HG02798 (cell line): Measurements from ENCODE around the gene DLG2.
"Not testable (repeated sequence)": the region's sequence is repeated elsewhere in the genome, so short reads cannot be mapped to it uniquely, and the experiment has no call there.

Source experiments
- ATAC-seq: cut with Tn5 transposase; IDR thresholded peaks from one replicate; pipeline ENCODE4 v1.9.1; 2021; ENCODE audit warnings: mild to moderate bottlenecking; ENCODE audit not compliant: unreplicated experiment, poor library complexity

The DLG2 gene

GRCh38 chr11:85062659-85063058, 564.5 kb downstream of the DLG2 start:
- ATAC-seq = peak; percentile 98

DNA sequence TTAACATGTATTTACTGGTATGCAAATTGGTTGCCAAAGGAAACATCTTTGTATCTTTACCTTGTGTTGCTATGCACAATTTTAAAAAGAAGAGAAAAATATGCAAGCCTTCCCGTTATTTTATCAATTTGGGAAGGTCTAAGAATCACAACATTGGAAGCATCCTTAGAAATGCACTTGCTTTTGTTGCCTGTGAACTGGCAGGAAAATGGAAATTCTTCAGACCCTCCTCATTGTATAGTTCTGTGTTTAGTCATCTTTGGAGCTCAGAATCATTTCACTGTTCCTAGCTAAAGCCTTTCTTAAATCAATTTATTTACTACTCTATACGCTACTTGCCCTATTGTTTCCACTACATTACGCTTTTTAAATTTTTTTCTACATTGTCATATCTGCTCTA, 574.5 kb downstream of the DLG2 start:
- ATAC-seq = no peak

DNA sequence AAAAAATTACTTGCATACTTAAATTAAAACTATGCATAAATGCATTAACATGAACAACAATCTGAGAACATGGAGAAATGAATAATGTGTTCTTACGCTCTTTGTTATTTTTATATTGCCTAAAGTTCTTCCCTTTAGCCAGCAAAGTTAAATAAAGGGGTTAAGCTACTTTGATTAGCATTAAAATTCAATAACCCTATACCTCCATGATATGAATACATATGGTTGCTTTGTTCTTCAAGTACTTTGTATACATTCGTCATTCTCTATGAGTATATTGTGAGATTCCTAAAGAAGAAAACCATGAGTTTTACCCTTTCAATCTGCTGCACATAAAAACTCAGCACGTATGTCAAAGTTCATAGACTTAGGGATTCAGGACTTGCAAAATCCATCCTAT, 578.3 kb downstream of the DLG2 start:
- no peak for ATAC-seq

DNA sequence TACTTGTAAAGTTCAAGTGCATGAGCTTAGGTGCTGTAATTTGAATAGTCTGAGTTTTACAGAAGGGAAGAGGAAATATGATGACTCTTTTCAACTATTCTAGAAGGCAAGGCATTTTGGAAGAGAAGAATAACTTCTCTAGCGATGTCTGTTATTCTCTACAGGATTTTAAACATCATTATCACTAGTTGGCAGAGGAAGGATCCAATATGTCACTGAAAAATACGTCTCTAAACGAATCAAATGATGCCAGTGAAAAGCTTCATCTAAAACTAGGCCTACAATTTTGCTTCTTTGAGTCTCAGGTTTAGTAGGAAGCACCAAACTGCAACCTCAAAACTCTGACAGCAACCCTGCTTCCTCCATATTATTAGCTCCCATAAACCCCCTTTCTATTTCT, 581.4 kb downstream of the DLG2 start:
- no peak for ATAC-seq

DNA sequence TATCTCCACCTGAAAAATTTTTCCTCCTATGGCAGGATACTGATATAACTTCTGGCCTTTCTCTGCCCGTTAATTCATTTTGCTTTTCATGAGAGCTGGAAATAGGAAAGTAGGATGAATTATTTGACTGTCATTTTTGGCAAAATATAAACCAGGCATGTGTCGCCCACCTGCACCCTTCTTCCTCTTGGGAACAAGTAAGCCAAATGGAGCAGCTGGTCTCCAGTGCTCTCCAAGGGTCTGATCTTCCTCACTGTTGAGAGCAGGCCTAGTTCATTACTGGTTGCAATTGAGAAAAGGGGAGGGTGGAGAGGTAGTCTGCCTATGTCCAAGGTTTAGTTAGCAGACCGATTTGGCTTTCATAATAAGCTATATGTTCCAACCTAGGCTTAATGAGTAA, 582.2 kb downstream of the DLG2 start:
- ATAC-seq = no peak

GRCh38 chr11:85042361-85042760, 584.8 kb downstream of the DLG2 start:
- ATAC-seq = no peak

- no peak for ATAC-seq
These were observed 587.0 kb downstream of the DLG2 start for GRCh38 chr11:85040166-85040565.

DNA sequence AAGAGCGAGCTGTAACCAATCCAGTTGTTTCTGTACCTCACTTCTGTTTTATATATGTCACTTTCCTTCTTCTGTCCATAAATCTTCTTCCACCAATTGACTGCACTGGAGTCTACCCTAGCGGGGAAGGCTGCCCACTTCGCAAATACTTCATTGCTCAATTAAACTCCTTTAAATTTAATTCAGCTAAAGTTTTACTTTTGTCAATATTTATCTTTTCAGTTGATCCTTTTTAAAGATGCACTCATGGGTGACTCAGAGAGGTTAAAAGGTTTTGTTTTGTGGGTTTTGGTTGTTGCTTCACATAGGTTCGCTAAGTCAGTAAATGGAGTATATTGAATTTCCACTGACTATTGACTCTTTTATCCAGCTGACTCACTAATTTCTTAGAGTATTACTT, 597.2 kb downstream of the DLG2 start:
- ATAC-seq = no peak

DNA sequence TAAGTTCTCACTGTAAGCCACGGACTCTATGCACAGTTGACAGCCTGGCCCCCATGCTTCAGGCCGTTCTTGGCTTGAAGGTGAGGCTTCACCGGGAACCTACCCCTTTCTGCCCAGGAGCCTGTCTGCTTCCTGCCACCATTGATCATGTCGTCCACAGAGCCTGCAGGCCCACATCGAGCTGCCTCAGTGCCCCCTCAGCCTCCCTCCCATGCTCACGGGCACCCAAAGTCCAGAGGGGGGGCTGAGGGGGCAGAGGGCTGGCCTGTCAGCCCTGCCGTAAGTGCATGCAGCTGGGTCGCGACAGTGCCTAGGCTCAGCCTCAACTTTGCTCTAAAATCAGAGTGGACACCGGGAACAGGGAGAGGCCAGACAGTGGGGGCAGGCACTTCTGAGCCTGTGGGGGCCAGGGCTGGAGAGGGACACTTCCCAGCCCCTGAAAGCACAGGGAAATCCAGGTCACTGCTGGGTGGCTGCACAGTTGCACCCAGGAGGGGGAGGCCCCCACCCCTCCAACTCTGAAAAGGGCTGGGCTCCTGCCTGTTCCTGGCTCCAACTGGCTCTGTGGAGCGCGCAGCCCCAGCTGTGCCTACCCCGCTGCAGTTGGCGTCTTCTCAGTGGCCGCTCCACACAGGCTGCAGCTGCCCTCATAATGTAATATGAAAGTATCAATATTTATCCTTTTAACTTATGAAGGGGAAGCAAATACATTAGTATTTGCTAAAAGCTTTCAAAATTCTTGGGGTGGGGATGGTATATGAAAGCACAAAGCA, 598.6 kb downstream of the DLG2 start:
- ATAC-seq = no peak

DNA sequence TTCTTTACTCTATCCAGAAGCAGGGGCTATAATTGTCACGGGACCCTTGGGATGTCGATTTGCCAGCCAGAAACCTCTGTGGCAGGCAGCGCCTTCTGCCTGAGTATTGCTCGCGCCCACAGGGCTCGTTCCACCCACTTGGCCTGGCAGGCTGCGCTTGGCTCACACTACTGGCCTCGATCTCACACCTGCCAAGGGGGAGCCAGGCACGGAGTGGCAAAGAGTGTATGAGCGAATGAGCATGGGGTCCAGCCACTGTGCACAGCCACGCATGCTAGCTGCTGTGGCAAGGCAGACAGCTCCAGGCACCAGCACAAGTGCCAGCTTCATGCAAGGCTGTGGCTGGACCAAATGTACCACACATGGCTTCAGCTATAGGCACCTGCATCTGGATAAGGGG, 599.8 kb downstream of the DLG2 start:
- no peak for ATAC-seq

DNA sequence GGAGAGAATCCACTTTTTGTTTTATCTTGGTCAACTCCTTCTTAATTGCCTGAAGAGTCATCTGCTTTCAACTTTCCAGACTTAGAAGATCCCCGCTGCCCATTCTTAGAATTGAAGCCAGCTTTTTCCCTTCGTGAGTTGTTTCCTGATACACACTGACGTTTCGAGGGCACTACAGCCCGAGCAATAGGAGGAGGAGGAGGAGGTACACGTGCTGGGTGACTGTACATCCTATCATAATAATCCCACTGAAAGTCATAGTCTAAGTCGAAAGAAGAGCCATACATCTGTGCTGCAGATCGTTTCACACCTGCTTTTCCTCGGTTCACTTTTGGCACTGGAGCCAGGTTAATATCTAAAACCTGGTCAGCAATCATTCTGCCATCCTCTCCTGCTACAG, 606.1 kb downstream of the DLG2 start:
- ATAC-seq = no peak

- ATAC-seq = no peak
These were observed 633.8 kb downstream of the DLG2 start for GRCh38 chr11:84993386-84993785.

- ATAC-seq = no peak
These were observed 637.0 kb downstream of the DLG2 start for GRCh38 chr11:84990141-84990540.

GRCh38 chr11:84987686-84988187, 639.4 kb downstream of the DLG2 start:
- not testable (repeated sequence) for ATAC-seq

DNA sequence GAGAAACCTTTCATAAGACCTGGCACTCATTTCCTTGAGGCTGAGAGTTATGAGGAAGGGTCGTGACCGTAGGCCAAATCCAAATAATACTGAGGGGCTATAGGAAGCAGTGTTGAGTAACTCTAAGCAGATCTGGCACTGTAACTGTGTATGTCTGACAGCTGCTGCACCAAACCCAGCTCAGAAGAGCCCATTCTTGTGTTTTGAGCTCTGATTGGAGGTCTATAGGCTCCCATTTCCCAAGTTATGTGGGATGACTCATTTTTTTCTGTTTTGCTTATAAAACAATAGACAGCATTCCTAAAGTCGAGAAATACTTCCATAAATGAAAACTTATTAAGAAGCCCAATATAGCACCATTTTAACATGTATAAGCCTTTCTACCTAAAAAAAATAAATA, 645.8 kb downstream of the DLG2 start:
- no peak for ATAC-seq

GRCh38 chr11:84969103-84969502, 658.0 kb downstream of the DLG2 start:
- ATAC-seq = no peak

GRCh38 chr11:84965484-84965883, 661.7 kb downstream of the DLG2 start:
- no peak for ATAC-seq

- no peak for ATAC-seq
These were observed 663.9 kb downstream of the DLG2 start for GRCh38 chr11:84963240-84963639.

DNA sequence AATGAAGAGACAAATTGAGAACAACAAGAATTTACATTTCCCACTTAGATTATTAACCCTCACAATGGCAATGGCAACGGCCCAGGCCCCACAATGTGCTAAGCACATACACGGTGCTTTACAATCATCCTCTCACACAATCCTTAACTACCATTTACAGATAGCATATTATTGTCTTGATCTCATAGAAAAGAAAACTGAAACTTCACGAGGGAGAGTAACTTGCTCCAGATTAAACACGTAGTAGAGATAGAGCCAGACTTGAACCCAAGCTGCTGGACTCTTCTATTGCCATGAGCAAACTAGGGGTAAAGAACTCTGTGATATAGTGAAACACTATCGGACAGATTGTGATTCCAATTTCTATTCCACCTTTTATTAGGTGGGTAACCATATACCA, 665.1 kb downstream of the DLG2 start:
- no peak for ATAC-seq

DNA sequence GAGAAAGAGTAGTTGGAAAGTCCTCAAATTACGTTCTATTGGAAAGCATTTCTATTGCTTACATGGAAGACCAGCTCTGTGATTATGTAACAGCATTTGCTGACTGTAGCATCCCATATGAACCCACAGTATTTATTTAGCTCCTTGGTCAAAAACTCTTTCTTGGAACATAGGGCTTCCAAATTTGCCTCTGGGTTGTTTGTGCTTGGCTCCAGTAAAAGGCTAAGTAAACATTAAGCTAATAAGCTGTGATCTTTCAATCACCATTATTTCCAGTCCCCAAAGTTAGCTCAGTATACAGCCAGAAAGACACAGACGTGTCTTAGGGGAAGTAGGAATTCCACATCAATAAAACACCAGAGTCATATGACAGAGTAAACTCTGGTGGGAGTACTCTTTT, 668.8 kb downstream of the DLG2 start:
- no peak for ATAC-seq

- no peak for ATAC-seq
These were observed 676.4 kb downstream of the DLG2 start for GRCh38 chr11:84950569-84951270.
